Measurements from ENCODE around the gene SPG21.

The SPG21 gene

DNA sequence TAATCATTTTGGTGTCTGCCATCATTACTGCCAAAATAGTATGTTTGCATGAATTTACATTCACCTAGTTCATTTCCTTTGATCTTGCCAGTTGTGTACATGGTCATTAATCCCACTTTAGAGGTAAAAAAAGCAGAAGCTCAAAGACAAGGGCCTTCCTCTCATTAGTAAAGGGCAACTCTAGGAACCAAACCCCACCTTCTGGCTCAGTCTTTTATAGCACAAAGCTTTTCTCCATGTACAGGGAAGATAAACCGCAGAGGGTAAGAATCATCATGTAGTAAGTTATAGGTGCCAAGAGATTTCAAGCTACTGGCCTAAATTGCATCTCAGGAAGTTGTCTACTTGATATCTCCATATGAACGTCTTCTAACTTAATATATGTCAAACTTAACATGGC, 19.3 kb upstream of the SPG21 start:
- TF ChIP-seq, protein P1, sequence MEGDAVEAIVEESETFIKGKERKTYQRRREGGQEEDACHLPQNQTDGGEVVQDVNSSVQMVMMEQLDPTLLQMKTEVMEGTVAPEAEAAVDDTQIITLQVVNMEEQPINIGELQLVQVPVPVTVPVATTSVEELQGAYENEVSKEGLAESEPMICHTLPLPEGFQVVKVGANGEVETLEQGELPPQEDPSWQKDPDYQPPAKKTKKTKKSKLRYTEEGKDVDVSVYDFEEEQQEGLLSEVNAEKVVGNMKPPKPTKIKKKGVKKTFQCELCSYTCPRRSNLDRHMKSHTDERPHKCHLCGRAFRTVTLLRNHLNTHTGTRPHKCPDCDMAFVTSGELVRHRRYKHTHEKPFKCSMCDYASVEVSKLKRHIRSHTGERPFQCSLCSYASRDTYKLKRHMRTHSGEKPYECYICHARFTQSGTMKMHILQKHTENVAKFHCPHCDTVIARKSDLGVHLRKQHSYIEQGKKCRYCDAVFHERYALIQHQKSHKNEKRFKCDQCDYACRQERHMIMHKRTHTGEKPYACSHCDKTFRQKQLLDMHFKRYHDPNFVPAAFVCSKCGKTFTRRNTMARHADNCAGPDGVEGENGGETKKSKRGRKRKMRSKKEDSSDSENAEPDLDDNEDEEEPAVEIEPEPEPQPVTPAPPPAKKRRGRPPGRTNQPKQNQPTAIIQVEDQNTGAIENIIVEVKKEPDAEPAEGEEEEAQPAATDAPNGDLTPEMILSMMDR (IDR thresholded peaks at IDR 0.05; ENCODE audit: low read depth, low read length): no peak; the same call in 1 of the 2 replicates
- DNase-seq (ENCODE audit: extremely low read depth, low read depth): no peak

DNA sequence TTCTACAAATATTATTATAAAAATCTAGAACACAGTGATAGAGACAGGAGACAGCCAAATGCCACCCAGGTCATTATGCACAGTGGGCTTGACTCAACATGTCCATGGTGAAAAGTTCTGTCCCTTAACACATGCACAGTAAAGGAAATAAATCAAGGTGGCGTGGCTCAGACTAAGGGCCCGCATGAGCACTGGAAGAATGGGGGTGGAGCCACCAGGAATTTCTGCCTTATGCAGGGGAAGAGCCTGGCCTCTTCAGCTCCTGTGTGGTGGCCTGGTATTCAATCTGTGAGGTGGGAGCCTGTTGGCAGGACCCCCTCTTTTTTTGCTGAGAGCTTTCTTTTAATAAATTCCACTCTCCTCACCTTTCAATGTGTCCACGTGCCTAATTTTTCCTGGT, 17.2 kb upstream of the SPG21 start:
- TF ChIP-seq, protein P1 (IDR thresholded peaks at IDR 0.05; ENCODE audit: low read depth, low read length): no peak
- DNase-seq (ENCODE audit: extremely low read depth, low read depth): no peak

DNA sequence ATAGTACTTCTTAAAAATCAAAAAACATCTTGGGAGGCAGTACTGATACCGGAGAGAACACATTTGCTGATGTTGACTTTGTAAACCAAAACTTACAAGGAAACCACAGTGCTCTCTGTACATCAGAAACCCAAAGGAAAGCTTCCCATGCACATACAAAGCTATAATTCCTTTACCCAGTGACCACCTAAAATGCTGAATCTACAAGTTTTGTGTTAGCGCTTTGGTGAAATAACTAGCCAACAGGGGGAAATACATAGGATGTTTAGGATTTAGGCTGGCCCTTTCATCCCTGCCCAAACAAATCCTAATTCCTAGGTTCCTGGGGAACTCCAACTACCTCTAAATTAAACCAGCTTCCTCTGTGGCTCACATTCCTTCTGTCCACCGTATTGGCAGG, 15.3 kb upstream of the SPG21 start:
- no peak for DNase-seq (ENCODE audit: extremely low read depth, low read depth)
- TF ChIP-seq, protein P1 (IDR thresholded peaks at IDR 0.05; ENCODE audit: low read depth, low read length): no peak

DNA sequence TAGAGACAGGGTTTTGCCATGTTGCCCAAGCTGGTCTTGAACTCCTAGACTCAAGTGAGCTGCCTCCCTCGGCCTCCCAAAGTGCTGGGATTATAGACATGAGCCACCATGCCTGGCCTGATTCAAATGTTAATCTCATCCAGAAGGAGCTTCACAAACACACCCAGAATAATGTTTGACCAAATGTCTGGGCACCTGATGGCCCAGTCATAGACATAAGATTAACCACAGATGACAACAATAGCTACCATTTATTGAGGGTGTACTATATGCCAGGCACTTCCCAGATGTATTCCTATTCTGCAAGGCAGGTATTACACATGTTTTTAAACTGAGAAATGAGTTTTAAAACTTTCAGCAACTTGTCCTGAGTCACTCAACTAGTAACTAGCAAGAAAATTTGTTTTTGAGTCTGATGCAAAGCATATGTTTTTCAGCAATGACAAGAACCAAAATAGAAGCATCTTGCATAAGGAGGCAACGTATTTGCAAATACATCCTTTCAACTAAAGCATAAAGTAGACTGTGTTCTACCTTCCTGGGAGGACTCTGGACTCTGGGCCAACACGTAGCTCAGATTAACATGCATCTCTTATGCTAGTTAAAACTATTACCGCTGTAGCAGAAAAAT, 8.1 kb upstream of the SPG21 start:
- no peak for DNase-seq (ENCODE audit: extremely low read depth, low read depth)
- TF ChIP-seq, protein P1 (IDR thresholded peaks at IDR 0.05; ENCODE audit: low read depth, low read length): no peak

DNA sequence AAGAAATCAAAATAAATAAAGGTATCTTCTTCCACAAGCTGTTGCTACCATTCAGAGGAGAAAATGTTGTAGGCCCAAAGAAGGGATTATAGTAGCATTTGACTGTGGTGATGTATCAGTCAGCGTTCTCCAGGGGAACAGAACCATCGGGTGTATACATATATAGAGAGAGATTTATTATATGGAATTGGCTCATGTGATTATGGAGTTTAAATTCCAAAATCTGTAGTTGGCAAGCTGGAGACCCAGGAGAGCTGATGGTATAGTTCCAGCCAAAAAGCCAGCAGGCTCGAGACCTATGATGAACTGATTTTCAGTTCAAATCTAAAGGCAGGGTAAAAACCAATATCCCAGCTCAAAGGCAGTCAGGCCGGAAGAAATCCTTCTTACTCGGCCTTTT, 7.4 kb upstream of the SPG21 start:
- DNase-seq (ENCODE audit: extremely low read depth, low read depth): no peak
- TF ChIP-seq, protein P1 (IDR thresholded peaks at IDR 0.05; ENCODE audit: low read depth, low read length): no peak

DNA sequence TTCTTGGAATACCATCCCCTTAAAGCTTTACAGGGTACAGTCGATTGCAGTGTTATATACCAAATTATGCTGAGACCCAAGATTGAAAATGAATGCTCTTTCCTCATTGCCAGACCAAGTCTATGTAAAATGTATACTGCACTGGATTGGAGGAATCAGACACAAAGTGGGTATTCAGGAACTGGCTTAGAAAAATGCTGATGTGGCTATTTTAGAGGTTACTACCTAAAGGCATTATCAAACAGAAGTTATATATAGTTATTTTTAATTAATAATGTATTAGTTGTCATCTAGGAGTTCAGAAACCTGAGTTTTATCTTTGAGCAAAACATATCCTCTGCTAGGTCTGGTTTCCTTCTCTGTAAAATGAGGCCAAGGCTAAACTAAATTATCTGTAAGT, 3.6 kb upstream of the SPG21 start:
- no peak for DNase-seq (ENCODE audit: extremely low read depth, low read depth)
- TF ChIP-seq, protein P1 (IDR thresholded peaks at IDR 0.05; ENCODE audit: low read depth, low read length): no peak

DNA sequence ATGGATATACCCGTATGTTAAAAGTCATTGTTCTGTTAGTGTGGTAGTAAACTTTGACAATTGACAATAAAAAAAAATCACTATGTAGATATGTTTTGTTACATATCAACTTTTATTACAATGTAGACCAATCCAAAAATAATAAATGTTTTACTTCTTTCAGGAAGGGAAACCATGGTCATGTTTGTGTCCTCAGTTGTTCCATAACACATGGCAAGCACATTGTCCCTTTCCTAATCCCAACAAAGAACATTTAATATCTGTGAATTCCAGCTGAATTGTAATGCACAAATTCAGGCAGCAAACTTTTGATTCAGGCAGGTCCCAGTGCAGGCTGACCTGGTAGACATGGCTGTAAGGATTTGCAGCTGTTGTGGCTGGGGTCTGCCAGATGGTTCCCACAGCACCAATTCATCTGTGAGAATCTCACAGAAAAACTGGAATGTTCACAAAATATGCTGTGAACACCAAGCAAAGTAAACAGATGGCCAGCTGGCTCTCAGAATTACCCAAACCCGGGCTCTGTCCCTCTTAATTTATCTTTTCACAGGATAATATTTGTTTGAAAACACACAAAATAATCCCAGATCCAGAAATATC, 1.9 kb upstream of the SPG21 start:
- no peak for DNase-seq (ENCODE audit: extremely low read depth, low read depth)
- TF ChIP-seq, protein P1 (IDR thresholded peaks at IDR 0.05; ENCODE audit: low read depth, low read length): no peak

All from AG09319 (cell line).